Dendritic cell treated with granulocyte-macrophage colony-stimulating factor and Interleukin-4, amounts not matched to agents 40 ng/mL and 50 ng/mL, for 4 days (primary cell): ENCODE measurements around the gene FLT3.
A peak's percentile ranks its signal among the peaks of the same experiment; 100 is the strongest.
"Not testable (repeated sequence)": the region's sequence is repeated elsewhere in the genome, so short reads cannot be mapped to it uniquely, and the experiment has no call there.

Experiments
- H3K27ac Mint-ChIP-seq: one replicate; pipeline ENCODE4 v1.8.0; 2022; ENCODE audit warnings: mild to moderate bottlenecking, mixed read lengths
- H3K27me3 Mint-ChIP-seq: one replicate; pipeline ENCODE4 v1.8.0; 2022; ENCODE audit warnings: mild to moderate bottlenecking, mixed read lengths
- H3K36me3 Mint-ChIP-seq: one replicate; pipeline ENCODE4 v1.8.0; 2022; ENCODE audit warnings: low read depth, mixed read lengths
- H3K4me1 Mint-ChIP-seq: one replicate; pipeline ENCODE4 v1.8.0; 2022; ENCODE audit warnings: low read depth, mixed read lengths
- H3K4me3 Mint-ChIP-seq: one replicate; pipeline ENCODE4 v1.8.0; 2022; ENCODE audit warnings: mild to moderate bottlenecking, moderate library complexity, mixed read lengths
- H3K9me3 Mint-ChIP-seq: one replicate; pipeline ENCODE4 v1.8.0; 2022; ENCODE audit warnings: mixed read lengths
- intact Hi-C: fragments of 100-400 bp; cut with micrococcal nuclease; formaldehyde crosslinking; loops from one replicate; pipeline ENCODE4 v1.15.0; 2022

FLT3 gene

GRCh38 chr13:28128030-28128429, 27.7 kb upstream of the FLT3 start:
- intact Hi-C loops = no loop called here
- Mint-ChIP-seq H3K4me3 (no peak overlapping the region), H3K27ac (no peak overlapping the region), H3K4me1 (no peaks in the 10 kb centered on the region), H3K9me3 (no peaks in the 10 kb centered on the region), H3K36me3 (no peaks in the 10 kb centered on the region), H3K27me3 (no peaks in the 10 kb centered on the region)

DNA sequence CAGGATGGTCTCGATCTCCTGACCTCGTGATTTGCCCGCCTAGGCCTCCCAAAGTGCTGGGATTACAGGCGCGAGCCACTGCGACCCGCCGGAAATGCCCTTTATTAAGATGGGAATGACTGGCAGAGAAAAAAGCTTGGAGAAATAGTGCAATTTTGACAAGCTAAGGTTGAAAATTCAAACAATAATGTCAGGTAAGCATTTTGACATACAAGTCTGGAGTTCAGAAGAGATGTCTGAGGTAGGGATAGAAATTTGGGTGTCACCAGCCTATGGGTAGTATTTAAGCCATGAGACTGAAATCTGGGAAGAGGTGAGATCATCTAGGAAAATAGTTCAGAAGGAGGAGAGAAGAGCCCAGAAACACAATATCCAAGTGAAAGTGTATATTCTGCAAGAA, 20.8 kb upstream of the FLT3 start:
- no peak overlapping the region for H3K4me3 Mint-ChIP-seq
- intact Hi-C loops = no loop called here
- H3K4me1 Mint-ChIP-seq = peaks cover 11% of the 10 kb centered on the region
- no peaks in the 10 kb centered on the region for H3K27me3 Mint-ChIP-seq
- no peaks in the 10 kb centered on the region for H3K9me3 Mint-ChIP-seq
- H3K27ac Mint-ChIP-seq = no peak overlapping the region
- no peaks in the 10 kb centered on the region for H3K36me3 Mint-ChIP-seq

GRCh38 chr13:28120317-28120716, 19.9 kb upstream of the FLT3 start:
- Mint-ChIP-seq H3K4me1 (peaks cover 11% of the 10 kb centered on the region), H3K27ac (no peak overlapping the region), H3K9me3 (no peaks in the 10 kb centered on the region), H3K27me3 (no peaks in the 10 kb centered on the region), H3K4me3 (no peak overlapping the region), H3K36me3 (no peaks in the 10 kb centered on the region)
- intact Hi-C loops = no loop called here

- Mint-ChIP-seq H3K36me3 (no peaks in the 10 kb centered on the region), H3K27ac (peak overlapping the region; percentile 61)
Observed at GRCh38 chr13:28117689-28118377, 17.5 kb upstream of the FLT3 start.

GRCh38 chr13:28116736-28117135, 16.4 kb upstream of the FLT3 start:
- H3K27ac Mint-ChIP-seq = no peak overlapping the region
- H3K4me3 Mint-ChIP-seq = no peak overlapping the region
- H3K9me3 Mint-ChIP-seq = no peaks in the 10 kb centered on the region
- intact Hi-C loops = no loop called here
- no peaks in the 10 kb centered on the region for H3K36me3 Mint-ChIP-seq
- H3K4me1 Mint-ChIP-seq = peaks cover 5% of the 10 kb centered on the region
- no peaks in the 10 kb centered on the region for H3K27me3 Mint-ChIP-seq

More at GRCh38 chr13:28117689-28118377, 17.5 kb upstream of the FLT3 start:
- no peaks in the 10 kb centered on the region for H3K9me3 Mint-ChIP-seq
- intact Hi-C loops = no loop called here
- no peaks in the 10 kb centered on the region for H3K27me3 Mint-ChIP-seq
- H3K4me3 Mint-ChIP-seq = no peak overlapping the region
- H3K4me1 Mint-ChIP-seq = peaks cover 11% of the 10 kb centered on the region

GRCh38 chr13:28110414-28110813, 10.0 kb upstream of the FLT3 start:
- intact Hi-C loops = no loop called here
- Mint-ChIP-seq H3K27me3 (no peaks in the 10 kb centered on the region), H3K4me3 (no peak overlapping the region), H3K36me3 (no peaks in the 10 kb centered on the region), H3K27ac (no peak overlapping the region), H3K4me1 (peaks cover 20% of the 10 kb centered on the region), H3K9me3 (no peaks in the 10 kb centered on the region)

DNA sequence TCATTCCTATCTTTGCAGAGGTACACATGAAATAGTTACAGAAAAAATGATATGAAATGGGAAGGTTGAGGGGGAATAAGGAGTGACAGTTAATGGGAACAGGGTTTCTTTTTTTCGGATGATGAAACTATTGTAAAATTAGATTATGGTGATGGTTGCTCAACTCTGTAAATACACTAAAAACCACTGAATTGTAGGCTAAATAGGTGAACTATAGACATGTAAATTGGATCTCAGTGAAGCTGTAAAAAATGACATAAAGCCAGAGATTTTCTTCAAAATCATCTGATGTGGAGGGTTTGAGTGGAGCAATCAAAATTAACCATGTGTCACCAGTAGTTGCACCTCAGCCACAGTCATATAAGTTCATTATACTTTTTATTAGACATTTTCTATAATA, 6.6 kb upstream of the FLT3 start:
- Mint-ChIP-seq H3K27ac (no peak overlapping the region), H3K27me3 (no peaks in the 10 kb centered on the region), H3K9me3 (no peaks in the 10 kb centered on the region), H3K4me3 (no peak overlapping the region), H3K36me3 (no peaks in the 10 kb centered on the region), H3K4me1 (peaks cover 27% of the 10 kb centered on the region)
- intact Hi-C loops = no loop called here

DNA sequence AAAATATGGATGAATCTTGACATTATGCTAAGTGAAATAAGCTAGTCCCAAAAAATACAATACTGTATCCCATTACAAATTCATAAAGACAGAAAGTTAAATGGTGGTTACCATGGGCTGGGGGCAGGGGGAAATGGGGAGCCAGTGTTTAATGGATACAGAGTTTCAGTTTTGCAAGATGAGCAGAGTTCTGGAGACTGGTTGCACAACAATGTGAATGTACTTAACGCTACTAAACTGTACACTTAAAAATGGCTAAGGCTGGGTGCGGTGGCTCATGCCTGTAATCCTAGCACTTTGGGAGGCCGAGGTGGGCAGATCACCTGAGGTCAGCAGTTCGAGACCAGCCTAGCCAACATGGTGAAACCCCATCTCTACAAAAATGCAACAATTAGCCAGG, 1.5 kb upstream of the FLT3 start:
- intact Hi-C loops, H3K4me3 Mint-ChIP-seq, H3K9me3 Mint-ChIP-seq, H3K27ac Mint-ChIP-seq, H3K36me3 Mint-ChIP-seq: not testable (repeated sequence)
- Mint-ChIP-seq H3K4me1 (peaks cover 29% of the 10 kb centered on the region), H3K27me3 (peaks cover 24% of the 10 kb centered on the region)

DNA sequence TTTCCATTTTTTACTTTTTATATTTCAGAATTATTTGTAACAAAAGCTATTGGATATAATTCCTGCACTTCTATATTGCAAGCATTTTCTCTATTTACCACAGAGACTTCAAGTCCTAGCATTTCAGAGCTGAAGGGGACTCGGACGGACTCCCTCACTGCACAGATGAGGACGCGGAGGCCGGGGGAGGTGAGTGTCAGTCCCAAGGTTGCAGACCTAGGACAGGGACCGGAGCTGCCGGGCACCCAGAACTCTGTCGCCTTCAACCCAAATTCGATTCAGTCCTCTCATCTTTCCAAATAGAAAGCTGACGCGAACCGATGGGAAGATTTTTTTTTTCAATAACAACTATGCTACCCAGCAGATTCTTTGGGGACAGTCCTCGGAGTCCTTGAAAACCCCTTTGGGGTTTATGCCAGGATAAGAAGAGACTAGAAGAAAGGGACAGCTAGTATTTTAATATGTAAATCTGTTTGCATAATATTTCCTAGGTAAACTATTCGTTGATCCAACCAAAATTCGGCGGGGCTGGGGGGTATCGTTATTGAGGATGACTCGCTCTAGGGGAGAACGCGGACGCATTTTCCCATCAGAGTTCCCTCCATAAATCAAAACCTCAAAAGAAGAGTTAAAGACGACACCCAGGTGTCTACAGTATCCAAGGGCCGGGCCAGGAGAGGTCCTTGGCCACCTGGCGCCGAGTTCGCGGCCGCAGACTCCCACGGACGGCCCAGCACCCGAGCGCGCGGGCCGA, 803 bp downstream of the FLT3 start:
- Mint-ChIP-seq H3K4me1 (peaks cover 41% of the 10 kb centered on the region), H3K36me3 (peaks cover 6% of the 10 kb centered on the region), H3K27me3 (peaks cover 24% of the 10 kb centered on the region), H3K27ac (peak overlapping the region; percentile 52), H3K9me3 (no peaks in the 10 kb centered on the region), H3K4me3 (peak overlapping the region; percentile 84)
- intact Hi-C loops = no loop called here

DNA sequence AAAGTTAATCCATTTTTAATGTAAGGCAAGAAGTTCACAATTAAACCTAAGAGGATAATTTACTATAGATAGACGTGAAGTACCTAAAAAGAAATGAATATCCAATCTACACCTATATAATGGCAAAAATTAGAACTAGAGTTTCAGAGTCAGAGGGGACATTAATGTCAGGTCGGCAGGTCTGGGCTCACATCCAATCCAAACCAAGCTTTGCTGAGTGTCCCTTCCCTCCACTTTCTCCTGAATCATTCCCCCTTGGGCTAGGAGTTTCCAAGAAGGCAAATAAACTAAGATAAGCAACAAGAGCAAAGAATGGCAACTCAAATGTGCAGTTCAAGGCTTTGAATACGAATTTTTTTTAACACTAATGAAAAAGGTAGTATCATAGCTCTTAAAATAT, 2.9 kb downstream of the FLT3 start:
- Mint-ChIP-seq H3K27me3 (peaks cover 24% of the 10 kb centered on the region), H3K27ac (no peak overlapping the region), H3K36me3 (peaks cover 6% of the 10 kb centered on the region), H3K9me3 (no peaks in the 10 kb centered on the region), H3K4me1 (peaks cover 55% of the 10 kb centered on the region), H3K4me3 (no peak overlapping the region)
- intact Hi-C loops = no loop called here

DNA sequence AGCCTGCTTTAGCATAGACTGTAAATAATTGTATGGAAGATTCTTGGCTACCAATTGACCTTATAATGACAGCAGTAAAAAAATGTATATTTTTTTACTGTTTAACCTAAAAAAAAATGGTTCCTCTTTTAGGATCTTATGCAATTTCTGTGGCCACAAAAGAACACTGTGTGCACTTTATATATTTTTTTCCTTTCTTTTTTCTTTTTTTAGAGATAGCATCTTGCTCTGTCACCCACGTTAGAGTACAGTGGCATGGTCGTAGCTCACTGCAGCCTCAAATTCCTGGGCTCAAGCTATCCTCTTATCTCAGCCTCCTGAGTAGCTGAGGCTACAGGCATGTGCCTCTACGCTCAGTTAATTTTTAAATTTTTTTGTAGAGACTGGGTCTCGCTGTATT, 6.1 kb downstream of the FLT3 start:
- Mint-ChIP-seq H3K27ac (peak overlapping the region; percentile 9), H3K36me3 (no peaks in the 10 kb centered on the region), H3K4me1 (peaks cover 42% of the 10 kb centered on the region), H3K27me3 (peaks cover 5% of the 10 kb centered on the region), H3K9me3 (no peaks in the 10 kb centered on the region), H3K4me3 (no peak overlapping the region)
- intact Hi-C loops = no loop called here

- Mint-ChIP-seq H3K4me3 (no peak overlapping the region), H3K27ac (peak overlapping the region; percentile 9), H3K27me3 (peaks cover 4% of the 10 kb centered on the region), H3K36me3 (no peaks in the 10 kb centered on the region), H3K9me3 (no peaks in the 10 kb centered on the region), H3K4me1 (peaks cover 42% of the 10 kb centered on the region)
- intact Hi-C loops = no loop called here
Observed at GRCh38 chr13:28093881-28094280, 6.5 kb downstream of the FLT3 start.

- no peak overlapping the region for H3K27ac Mint-ChIP-seq
- no peak overlapping the region for H3K4me3 Mint-ChIP-seq
- peaks cover 40% of the 10 kb centered on the region for H3K4me1 Mint-ChIP-seq
- H3K9me3 Mint-ChIP-seq = no peaks in the 10 kb centered on the region
- intact Hi-C loops = no loop called here
- H3K27me3 Mint-ChIP-seq = no peaks in the 10 kb centered on the region
- no peaks in the 10 kb centered on the region for H3K36me3 Mint-ChIP-seq
Observed at GRCh38 chr13:28092431-28092830, 7.9 kb downstream of the FLT3 start.

GRCh38 chr13:28089065-28089464, 11.3 kb downstream of the FLT3 start:
- intact Hi-C loops = no loop called here
- Mint-ChIP-seq H3K36me3 (no peaks in the 10 kb centered on the region), H3K4me3 (no peak overlapping the region), H3K9me3 (no peaks in the 10 kb centered on the region), H3K27ac (no peak overlapping the region), H3K27me3 (no peaks in the 10 kb centered on the region), H3K4me1 (peaks cover 24% of the 10 kb centered on the region)

GRCh38 chr13:28077820-28078219, 22.6 kb downstream of the FLT3 start:
- Mint-ChIP-seq H3K36me3 (peaks cover 14% of the 10 kb centered on the region), H3K4me1 (peaks cover 20% of the 10 kb centered on the region), H3K9me3 (peaks cover 30% of the 10 kb centered on the region)
- H3K27ac Mint-ChIP-seq, intact Hi-C loops, H3K27me3 Mint-ChIP-seq, H3K4me3 Mint-ChIP-seq: not testable (repeated sequence)
